Breast epithelium (tissue), 4 donors: ENCODE results near the gene ZNF700. TPM values are rescaled to one million over a fixed set of nuclear protein-coding genes. Genes with fewer than 3 reads are reported as not detected.

Source experiments
- DNase-seq, 2 donors: peaks; one replicate each; pipeline ENCODE4 v3.0.0-alpha.2; 2019; ENCODE audit warnings: low spot score in 2 of 2
- H3K27ac ChIP-seq, 2 donors: fragments of 200-600 bp; sonication (generic) in 1 of 2; one replicate each; pipeline ENCODE4 v1.5.1; 2016 to 2019; ENCODE audit warnings: mild to moderate bottlenecking in 1 of 2
- H3K27me3 ChIP-seq, 2 donors: fragments of 200-600 bp; sonication (generic) in 1 of 2; one replicate each; pipeline versions ENCODE4 v1.5.1 to v1.6.0; 2017 to 2019; ENCODE audit warnings: control low read depth in 1 of 2, mild to moderate bottlenecking in 1 of 2
- H3K36me3 ChIP-seq: fragments of 200-600 bp; one replicate; pipeline ENCODE4 v1.5.1; 2019
- H3K4me1 ChIP-seq, 2 donors: fragments of 200-600 bp; sonication (generic); one replicate each; pipeline ENCODE4 v1.5.1; 2016 to 2019; ENCODE audit warnings: control low read depth in 1 of 2
- H3K4me3 ChIP-seq, 3 donors: fragments of 200-600 bp; sonication (generic); 1 replicate in 2 of 3; 2 replicates in 1 of 3; pipeline ENCODE4 v1.5.1; 2016 to 2019; ENCODE audit warnings: mild to moderate bottlenecking in 3 of 3, moderate library complexity in 2 of 3
- H3K9me3 ChIP-seq, 2 donors: fragments of 200-600 bp; sonication (generic) in 1 of 2; one replicate each; pipeline ENCODE4 v1.5.1; 2016 to 2019; ENCODE audit warnings: control low read depth in 1 of 2
- CTCF ChIP-seq, 3 donors: fragments of 450-650 bp; IDR thresholded peaks; one replicate each; pipeline ENCODE4 v1.5.1; 2016 to 2017; ENCODE audit warnings: antibody characterized with exemption in 3 of 3, mild to moderate bottlenecking in 3 of 3, moderate library complexity in 3 of 3
- POLR2A ChIP-seq: fragments of 450-650 bp; IDR thresholded peaks from one replicate; pipeline ENCODE4 v1.6.1; 2016; ENCODE audit warnings: antibody characterized with exemption, mild to moderate bottlenecking, moderate library complexity
- POLR2AphosphoS5 ChIP-seq, 3 donors: sonication (generic); formaldehyde crosslinking; IDR thresholded peaks; one replicate each; pipeline ENCODE4 v1.6.1; 2017; ENCODE audit warnings: antibody characterized with exemption in 3 of 3
- intact Hi-C: fragments of 100-400 bp; cut with DNase I; formaldehyde crosslinking; loops from one replicate; pipeline ENCODE4 v1.15.1; 2023; ENCODE audit warnings: low total_unique reads
- total RNA-seq, 3 donors: library from RNA; depleted of rRNA; stranded (reverse); fragments of >200 nt; gene quantifications; one replicate each; pipeline ENCODE4 v1.1.0, GENCODE V29; 2016

The ZNF700 gene
- total RNA-seq, 3 donors from 2014 or later, result 13.8 to 32.9 (median 22.3) TPM

GRCh38 chr19:11995174-11995573 lies 70.3 kb downstream of the ZNF700 start:
- no peak for DNase-seq
- no peaks in the 10 kb centered on the region for H3K27me3 ChIP-seq
- TF ChIP-seq POLR2A (no peak), POLR2AphosphoS5 (IDR thresholded peaks at IDR 0.05) (no peak), CTCF (IDR thresholded peaks at IDR 0.05) (no peak)
- no peak overlapping the region for H3K27ac ChIP-seq
- H3K36me3 ChIP-seq, result no peaks in the 10 kb centered on the region
- H3K9me3 ChIP-seq, result no peaks in the 10 kb centered on the region
- H3K4me3 ChIP-seq, result no peak overlapping the region
- intact Hi-C loops, result no loop called here
- H3K4me1 ChIP-seq, result no peaks in the 10 kb centered on the region

Other genes with a start within 250 kb of the ZNF700 start
- gene ZNF823, start 186.2 kb upstream of the ZNF700 start, total RNA-seq, result 10 to 100 TPM; 10.4 to 20.9 (median 13.1) TPM
- gene ZNF441, start 158.1 kb upstream of the ZNF700 start, total RNA-seq, result 10 to 100 TPM in 2 of 3 donors, 1 to 10 TPM in 1; 7.7 to 17.6 (median 10.2) TPM
- gene ZNF491, start 126.6 kb upstream of the ZNF700 start, total RNA-seq, result 1 to 10 TPM; 1.6 to 3.9 (median 3.2) TPM
- 10 to 100 TPM in 2 of 3 donors, 1 to 10 TPM in 1; 9.8 to 16.4 (median 16.0) TPM for gene ZNF440, start 110.8 kb upstream of the ZNF700 start, total RNA-seq
- 10 to 100 TPM in 2 of 3 donors, 1 to 10 TPM in 1; 5.1 to 20.8 (median 13.8) TPM for gene ZNF439, start 76.4 kb upstream of the ZNF700 start, total RNA-seq
- gene ZNF69, start 37.3 kb upstream of the ZNF700 start, total RNA-seq, result 10 to 100 TPM; 16.3 to 26.1 (median 20.0) TPM
- gene ZNF763, start 39.9 kb downstream of the ZNF700 start, total RNA-seq, result 10 to 100 TPM in 1 of 3 donors, 1 to 10 TPM in 2; 2.9 to 14.5 (median 6.9) TPM
- gene ZNF433, start 110.6 kb downstream of the ZNF700 start, total RNA-seq, result 10 to 100 TPM in 1 of 3 donors, 1 to 10 TPM in 2; 5.0 to 13.3 (median 8.8) TPM
- under 1 TPM in 2 of 3 donors, not detected in 1; 0.33 to 0.88 TPM for gene ZNF878, start 127.9 kb downstream of the ZNF700 start, total RNA-seq
- gene ZNF844, start 139.6 kb downstream of the ZNF700 start, total RNA-seq, result 10 to 100 TPM in 2 of 3 donors, 1 to 10 TPM in 1; 8.8 to 28.5 (median 11.8) TPM
- gene ZNF20, start 215.2 kb downstream of the ZNF700 start, total RNA-seq, result 1 to 10 TPM; 1.4 to 8.2 (median 4.6) TPM
- gene ZNF625, start 231.6 kb downstream of the ZNF700 start, total RNA-seq, result 1 to 10 TPM; 4.3 to 9.5 (median 5.4) TPM
- gene ZNF136, start 238.0 kb downstream of the ZNF700 start, total RNA-seq, result 10 to 100 TPM; 11.5 to 22.0 (median 12.8) TPM